Endothelial cell of umbilical vein (primary cell): Measurements from ENCODE around the gene BTBD18.

Experiments used
- MYC ChIP-seq: IDR thresholded peaks from one replicate; pipeline ENCODE4 v1.6.1; 2011; ENCODE audit warnings: mild to moderate bottlenecking, low read depth, low read length
- TF ChIP-seq, protein P1 (sequence below): IDR thresholded peaks from 2 replicates; pipeline ENCODE4 v1.6.1; 2011; ENCODE audit not compliant: insufficient read depth, insufficient read length
- TF ChIP-seq, protein P2 (sequence below), 2 donors: IDR thresholded peaks; 1 replicate in 1 of 2; 2 replicates in 1 of 2; pipeline ENCODE4 v1.5.1; 2011; ENCODE audit warnings: low read length in 2 of 2, mild to moderate bottlenecking in 2 of 2, moderate library complexity in 2 of 2, control low read depth in 1 of 2, inconsistent platforms in 1 of 2, low read depth in 1 of 2; ENCODE audit not compliant: insufficient read depth in 1 of 2; ENCODE audit errors: extremely low read depth in 1 of 2

DNA sequence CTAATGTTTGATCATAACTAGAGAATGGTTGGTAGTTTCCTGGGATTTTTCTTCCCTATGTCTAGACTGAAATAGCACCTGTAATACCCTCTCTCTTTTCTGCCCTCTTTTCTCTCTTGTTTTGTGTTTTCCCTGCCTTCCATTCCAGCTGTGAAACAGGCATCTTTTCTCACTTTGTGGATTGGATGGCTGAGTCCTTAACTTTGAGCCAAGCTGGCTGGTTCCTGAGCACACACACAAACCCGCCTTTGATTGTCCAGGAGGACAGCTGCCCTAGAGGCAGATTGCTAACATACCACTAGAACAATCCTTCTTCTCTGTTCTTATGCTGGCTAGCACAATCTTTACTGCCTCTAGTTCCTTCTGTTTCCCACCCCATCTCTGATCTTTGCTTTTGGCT, 27.7 kb upstream of the BTBD18 start:
- TF ChIP-seq, protein P1, sequence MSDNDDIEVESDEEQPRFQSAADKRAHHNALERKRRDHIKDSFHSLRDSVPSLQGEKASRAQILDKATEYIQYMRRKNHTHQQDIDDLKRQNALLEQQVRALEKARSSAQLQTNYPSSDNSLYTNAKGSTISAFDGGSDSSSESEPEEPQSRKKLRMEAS: no peak
- TF ChIP-seq, protein P2, sequence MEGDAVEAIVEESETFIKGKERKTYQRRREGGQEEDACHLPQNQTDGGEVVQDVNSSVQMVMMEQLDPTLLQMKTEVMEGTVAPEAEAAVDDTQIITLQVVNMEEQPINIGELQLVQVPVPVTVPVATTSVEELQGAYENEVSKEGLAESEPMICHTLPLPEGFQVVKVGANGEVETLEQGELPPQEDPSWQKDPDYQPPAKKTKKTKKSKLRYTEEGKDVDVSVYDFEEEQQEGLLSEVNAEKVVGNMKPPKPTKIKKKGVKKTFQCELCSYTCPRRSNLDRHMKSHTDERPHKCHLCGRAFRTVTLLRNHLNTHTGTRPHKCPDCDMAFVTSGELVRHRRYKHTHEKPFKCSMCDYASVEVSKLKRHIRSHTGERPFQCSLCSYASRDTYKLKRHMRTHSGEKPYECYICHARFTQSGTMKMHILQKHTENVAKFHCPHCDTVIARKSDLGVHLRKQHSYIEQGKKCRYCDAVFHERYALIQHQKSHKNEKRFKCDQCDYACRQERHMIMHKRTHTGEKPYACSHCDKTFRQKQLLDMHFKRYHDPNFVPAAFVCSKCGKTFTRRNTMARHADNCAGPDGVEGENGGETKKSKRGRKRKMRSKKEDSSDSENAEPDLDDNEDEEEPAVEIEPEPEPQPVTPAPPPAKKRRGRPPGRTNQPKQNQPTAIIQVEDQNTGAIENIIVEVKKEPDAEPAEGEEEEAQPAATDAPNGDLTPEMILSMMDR (IDR thresholded peaks at IDR 0.05; ENCODE audit: extremely low read depth in 1 of 2, insufficient read depth in 1 of 2, low read depth in 1 of 2, low read length in 2 of 2): peak in 1 of 2 donors; percentile 29
- TF ChIP-seq MYC: no peak
